Measurements from ENCODE around the gene ARHGEF38. TPM values are rescaled to one million over a fixed set of nuclear protein-coding genes. Genes with fewer than 3 reads are reported as not detected.

ARHGEF38 gene
- total RNA-seq, 1 donor: not detected

DNA sequence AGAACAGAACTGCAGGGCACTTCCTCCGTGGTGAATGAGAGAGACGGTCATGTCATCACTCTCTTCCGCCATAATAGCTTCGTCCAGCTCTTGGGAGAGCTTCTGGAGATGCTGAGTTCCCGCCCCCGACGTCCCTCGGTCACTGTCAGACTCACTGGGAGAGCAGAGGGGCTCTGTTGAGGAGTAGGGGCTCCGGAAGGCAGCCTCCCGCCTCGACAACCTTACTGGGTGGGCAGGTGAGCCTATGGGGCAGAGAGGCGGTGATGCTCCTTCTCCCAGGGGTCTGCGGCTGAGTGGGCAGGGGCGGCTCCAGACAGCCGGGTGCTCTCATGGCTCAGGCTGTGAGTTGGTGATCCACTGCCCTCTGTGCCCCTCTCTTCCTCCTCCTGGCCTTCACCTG, 25.8 kb upstream of the ARHGEF38 start:
- DNase-seq (ENCODE audit: insufficient read length, low spot score, missing footprints): no peak
- Histone ChIP-seq H3K4me2 (ENCODE audit: insufficient read depth, low read length) (no peak overlapping the region), H4K20me1 (ENCODE audit: insufficient read depth, low read length) (no peaks in the 10 kb centered on the region), H3K27me3 (ENCODE audit: insufficient read depth, low read length) (no peaks in the 10 kb centered on the region), H3K4me1 (ENCODE audit: insufficient read depth, low read length) (no peaks in the 10 kb centered on the region), H3K27ac (ENCODE audit: low read depth, low read length) (no peak overlapping the region), H3K9me3 (ENCODE audit: low read depth, low read length) (no peaks in the 10 kb centered on the region), H3K79me2 (ENCODE audit: insufficient read depth, low read length) (no peaks in the 10 kb centered on the region), H2AFZ (ENCODE audit: low read length) (no peak overlapping the region), H3K36me3 (ENCODE audit: insufficient read depth, low read length) (no peaks in the 10 kb centered on the region), H3K4me3 (ENCODE audit: insufficient read depth, low read length) (no peak overlapping the region)
- TF ChIP-seq, protein P1, sequence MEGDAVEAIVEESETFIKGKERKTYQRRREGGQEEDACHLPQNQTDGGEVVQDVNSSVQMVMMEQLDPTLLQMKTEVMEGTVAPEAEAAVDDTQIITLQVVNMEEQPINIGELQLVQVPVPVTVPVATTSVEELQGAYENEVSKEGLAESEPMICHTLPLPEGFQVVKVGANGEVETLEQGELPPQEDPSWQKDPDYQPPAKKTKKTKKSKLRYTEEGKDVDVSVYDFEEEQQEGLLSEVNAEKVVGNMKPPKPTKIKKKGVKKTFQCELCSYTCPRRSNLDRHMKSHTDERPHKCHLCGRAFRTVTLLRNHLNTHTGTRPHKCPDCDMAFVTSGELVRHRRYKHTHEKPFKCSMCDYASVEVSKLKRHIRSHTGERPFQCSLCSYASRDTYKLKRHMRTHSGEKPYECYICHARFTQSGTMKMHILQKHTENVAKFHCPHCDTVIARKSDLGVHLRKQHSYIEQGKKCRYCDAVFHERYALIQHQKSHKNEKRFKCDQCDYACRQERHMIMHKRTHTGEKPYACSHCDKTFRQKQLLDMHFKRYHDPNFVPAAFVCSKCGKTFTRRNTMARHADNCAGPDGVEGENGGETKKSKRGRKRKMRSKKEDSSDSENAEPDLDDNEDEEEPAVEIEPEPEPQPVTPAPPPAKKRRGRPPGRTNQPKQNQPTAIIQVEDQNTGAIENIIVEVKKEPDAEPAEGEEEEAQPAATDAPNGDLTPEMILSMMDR (IDR thresholded peaks at IDR 0.05; ENCODE audit: extremely low read depth, low read depth, low read length): no peak

DNA sequence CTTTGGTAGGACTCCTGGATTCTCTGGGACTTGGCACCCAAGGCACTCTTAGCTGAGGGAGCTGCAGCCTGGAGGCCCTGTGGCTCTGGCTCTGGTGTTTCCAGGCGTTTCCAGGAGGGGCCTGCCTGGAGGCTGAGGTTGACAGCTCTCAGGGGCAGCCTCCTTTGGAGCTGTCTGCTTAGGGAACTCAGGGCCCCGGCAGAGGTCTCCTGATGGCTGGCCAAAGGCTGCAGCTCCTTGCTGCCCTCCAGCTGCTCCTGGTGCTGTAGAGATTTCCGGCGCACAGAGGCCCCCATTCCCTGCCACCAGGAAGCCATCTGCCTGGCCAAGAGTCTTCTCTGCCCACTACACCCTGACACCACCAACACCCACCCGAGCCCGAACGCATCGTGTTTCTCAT, 25.3 kb upstream of the ARHGEF38 start:
- TF ChIP-seq, protein P1 (IDR thresholded peaks at IDR 0.05; ENCODE audit: extremely low read depth, low read depth, low read length): no peak
- no peaks in the 10 kb centered on the region for H4K20me1 ChIP-seq (ENCODE audit: insufficient read depth, low read length)
- no peaks in the 10 kb centered on the region for H3K9me3 ChIP-seq (ENCODE audit: low read depth, low read length)
- no peaks in the 10 kb centered on the region for H3K79me2 ChIP-seq (ENCODE audit: insufficient read depth, low read length)
- H2AFZ ChIP-seq (ENCODE audit: low read length): no peak overlapping the region
- H3K27ac ChIP-seq (ENCODE audit: low read depth, low read length): no peak overlapping the region
- no peak for DNase-seq (ENCODE audit: insufficient read length, low spot score, missing footprints)
- H3K4me2 ChIP-seq (ENCODE audit: insufficient read depth, low read length): no peak overlapping the region
- H3K36me3 ChIP-seq (ENCODE audit: insufficient read depth, low read length): no peaks in the 10 kb centered on the region
- no peak overlapping the region for H3K4me3 ChIP-seq (ENCODE audit: insufficient read depth, low read length)
- no peaks in the 10 kb centered on the region for H3K27me3 ChIP-seq (ENCODE audit: insufficient read depth, low read length)
- H3K4me1 ChIP-seq (ENCODE audit: insufficient read depth, low read length): no peaks in the 10 kb centered on the region

DNA sequence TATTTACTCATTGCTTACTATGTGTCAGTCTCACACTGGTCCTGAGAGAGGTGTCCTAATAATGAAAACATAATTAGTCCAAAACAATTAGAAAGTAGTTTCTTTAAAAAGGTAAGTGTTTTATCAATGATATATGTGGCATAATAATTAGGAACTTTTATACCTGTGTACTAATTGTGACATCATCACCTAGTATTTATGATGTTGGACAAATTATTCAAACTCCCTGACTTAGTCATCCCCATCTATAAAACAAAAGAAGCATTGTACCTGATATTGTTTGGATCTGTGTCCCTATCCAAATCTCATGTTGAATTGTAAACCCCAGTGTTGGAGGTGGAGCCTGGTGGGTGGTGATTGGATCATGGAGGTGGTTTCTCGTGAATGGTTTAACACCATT, 15.8 kb upstream of the ARHGEF38 start:
- DNase-seq (ENCODE audit: insufficient read length, low spot score, missing footprints): no peak
- Histone ChIP-seq H3K27me3 (ENCODE audit: insufficient read depth, low read length) (no peaks in the 10 kb centered on the region), H3K9me3 (ENCODE audit: low read depth, low read length) (no peaks in the 10 kb centered on the region), H3K4me2 (ENCODE audit: insufficient read depth, low read length) (no peak overlapping the region), H3K36me3 (ENCODE audit: insufficient read depth, low read length) (no peaks in the 10 kb centered on the region), H3K27ac (ENCODE audit: low read depth, low read length) (no peak overlapping the region), H3K4me1 (ENCODE audit: insufficient read depth, low read length) (no peaks in the 10 kb centered on the region), H2AFZ (ENCODE audit: low read length) (no peak overlapping the region), H4K20me1 (ENCODE audit: insufficient read depth, low read length) (no peaks in the 10 kb centered on the region), H3K4me3 (ENCODE audit: insufficient read depth, low read length) (no peak overlapping the region), H3K79me2 (ENCODE audit: insufficient read depth, low read length) (no peaks in the 10 kb centered on the region)
- TF ChIP-seq, protein P1 (IDR thresholded peaks at IDR 0.05; ENCODE audit: extremely low read depth, low read depth, low read length): no peak

DNA sequence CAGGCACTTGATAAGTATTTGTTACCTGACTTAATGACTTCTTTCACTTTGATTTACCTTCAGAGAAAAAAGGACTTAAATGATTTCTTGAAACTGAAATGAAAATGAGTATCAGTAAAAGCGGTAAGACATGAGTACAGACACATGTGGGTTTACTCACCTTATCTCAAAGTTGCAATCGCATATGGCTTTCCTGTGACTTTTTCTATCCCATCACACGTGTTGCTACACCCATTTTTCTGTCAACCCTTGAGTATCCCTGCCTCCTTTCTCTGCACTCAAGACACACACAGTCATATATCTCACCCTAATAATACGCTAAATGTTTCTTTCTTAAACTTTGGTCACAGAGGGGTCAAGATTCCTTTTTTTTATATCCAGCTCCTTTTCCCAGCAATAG, 11.0 kb upstream of the ARHGEF38 start:
- H3K4me2 ChIP-seq (ENCODE audit: insufficient read depth, low read length): no peak overlapping the region
- no peaks in the 10 kb centered on the region for H3K36me3 ChIP-seq (ENCODE audit: insufficient read depth, low read length)
- no peak overlapping the region for H3K27ac ChIP-seq (ENCODE audit: low read depth, low read length)
- no peaks in the 10 kb centered on the region for H3K9me3 ChIP-seq (ENCODE audit: low read depth, low read length)
- no peaks in the 10 kb centered on the region for H3K79me2 ChIP-seq (ENCODE audit: insufficient read depth, low read length)
- H2AFZ ChIP-seq (ENCODE audit: low read length): no peak overlapping the region
- H3K27me3 ChIP-seq (ENCODE audit: insufficient read depth, low read length): no peaks in the 10 kb centered on the region
- H4K20me1 ChIP-seq (ENCODE audit: insufficient read depth, low read length): no peaks in the 10 kb centered on the region
- H3K4me1 ChIP-seq (ENCODE audit: insufficient read depth, low read length): no peaks in the 10 kb centered on the region
- no peak overlapping the region for H3K4me3 ChIP-seq (ENCODE audit: insufficient read depth, low read length)
- DNase-seq (ENCODE audit: insufficient read length, low spot score, missing footprints): no peak
- TF ChIP-seq, protein P1 (IDR thresholded peaks at IDR 0.05; ENCODE audit: extremely low read depth, low read depth, low read length): no peak
